C4-2B (cell line): ENCODE measurements around the gene PRR23E.

Experiments used
- ZFX ChIP-seq: fragments of 450-650 bp; IDR thresholded peaks from 2 replicates; pipeline ENCODE4 v1.6.1; 2017
- TF ChIP-seq, protein P1 (sequence below): fragments of 450-650 bp; conservative IDR thresholded peaks from 2 replicates; pipeline ENCODE4 v1.5.1; 2017; ENCODE audit warnings: mild to moderate bottlenecking

DNA sequence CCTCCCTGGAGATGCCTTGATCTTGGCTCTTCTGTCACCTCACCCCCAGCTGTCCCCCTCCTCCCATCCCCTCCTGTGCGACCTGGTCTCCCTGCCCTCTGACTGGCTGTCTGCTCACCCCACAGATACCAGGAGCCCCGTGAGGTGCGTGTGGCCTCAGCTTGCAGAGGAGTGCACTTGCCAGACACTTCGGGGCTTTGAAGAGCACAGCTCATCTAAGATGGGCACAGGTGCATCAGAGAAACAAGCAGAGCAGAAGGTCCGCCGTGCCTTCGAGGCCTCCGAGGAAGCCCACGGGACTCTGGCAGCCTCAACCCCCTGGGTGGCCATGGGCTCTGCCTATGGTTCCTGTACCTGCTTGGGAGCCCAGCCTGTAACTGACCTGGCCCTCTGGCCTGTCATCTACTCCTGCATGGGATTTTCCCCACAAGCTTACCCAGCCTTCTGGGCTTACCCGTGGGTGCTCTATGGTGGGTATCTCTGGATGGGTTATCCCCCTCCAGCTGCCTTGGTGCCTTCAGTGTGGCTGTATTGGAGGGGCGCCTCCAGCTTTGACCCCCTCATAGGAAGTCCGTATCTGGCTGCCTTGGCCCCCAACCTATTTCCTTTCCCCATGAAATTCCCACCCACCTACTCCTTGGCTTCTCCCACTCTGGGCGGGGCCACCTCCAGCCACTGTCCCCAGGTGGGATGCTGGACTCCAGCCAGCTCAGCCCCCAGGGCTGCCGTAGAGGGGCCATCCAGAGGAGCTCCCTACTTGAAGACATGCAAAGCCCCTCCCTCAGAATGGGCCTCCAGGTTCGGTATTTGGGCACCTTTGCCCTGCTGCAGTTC lies 3.8 kb downstream of the PRR23E start:
- TF ChIP-seq, protein P1, sequence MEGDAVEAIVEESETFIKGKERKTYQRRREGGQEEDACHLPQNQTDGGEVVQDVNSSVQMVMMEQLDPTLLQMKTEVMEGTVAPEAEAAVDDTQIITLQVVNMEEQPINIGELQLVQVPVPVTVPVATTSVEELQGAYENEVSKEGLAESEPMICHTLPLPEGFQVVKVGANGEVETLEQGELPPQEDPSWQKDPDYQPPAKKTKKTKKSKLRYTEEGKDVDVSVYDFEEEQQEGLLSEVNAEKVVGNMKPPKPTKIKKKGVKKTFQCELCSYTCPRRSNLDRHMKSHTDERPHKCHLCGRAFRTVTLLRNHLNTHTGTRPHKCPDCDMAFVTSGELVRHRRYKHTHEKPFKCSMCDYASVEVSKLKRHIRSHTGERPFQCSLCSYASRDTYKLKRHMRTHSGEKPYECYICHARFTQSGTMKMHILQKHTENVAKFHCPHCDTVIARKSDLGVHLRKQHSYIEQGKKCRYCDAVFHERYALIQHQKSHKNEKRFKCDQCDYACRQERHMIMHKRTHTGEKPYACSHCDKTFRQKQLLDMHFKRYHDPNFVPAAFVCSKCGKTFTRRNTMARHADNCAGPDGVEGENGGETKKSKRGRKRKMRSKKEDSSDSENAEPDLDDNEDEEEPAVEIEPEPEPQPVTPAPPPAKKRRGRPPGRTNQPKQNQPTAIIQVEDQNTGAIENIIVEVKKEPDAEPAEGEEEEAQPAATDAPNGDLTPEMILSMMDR: no peak
- TF ChIP-seq ZFX: no peak
